Endothelial cell of umbilical vein (primary cell): Measurements from ENCODE around the gene SHISA9. TPM values are rescaled to one million over a fixed set of nuclear protein-coding genes. Genes with fewer than 3 reads are reported as not detected.

ENCODE experiments used
- BruUV-seq: library from RNA; stranded (reverse); fragments of 400-500 nt; replicated peaks from 2 replicates; lab custom pipeline; 2021; lab: Mats Ljungman, UMichigan
- CTCF ChIA-PET: fragments of 300-600, 350-600 bp; sonication (Branson Sonifier 250); formaldehyde crosslinking; loops from one replicate; lab custom pipeline; 2021; ENCODE audit warnings: antibody characterized with exemption, inconsistent platforms; lab: Charles Lee
- POLR2A ChIA-PET: fragments of 300-600, 350-600 bp; sonication (Branson Sonifier 250); formaldehyde crosslinking; loops from one replicate; lab custom pipeline; 2021; ENCODE audit warnings: antibody characterized with exemption, inconsistent platforms; lab: Charles Lee
- DNase-seq: peaks from one replicate; pipeline ENCODE4 v3.0.0-alpha.2; 2011; ENCODE audit warnings: low read depth, low spot score
- FAIRE-seq: peaks from 2 replicates; lab custom pipeline; 2011; peaks lifted over from hg19 to GRCh38; lab: Jason Lieb, UNC
- H2AFZ ChIP-seq: 2 replicates; pipeline ENCODE4 v1.6.0; 2012; ENCODE audit warnings: low read depth, low read length, control low read depth, inconsistent platforms
- H3K27ac ChIP-seq: 2 replicates; pipeline ENCODE4 v1.5.1; 2011; ENCODE audit warnings: low read depth, mild to moderate bottlenecking, control low read depth, low read length, moderate library complexity; ENCODE audit not compliant: insufficient read depth
- H3K27me3 ChIP-seq, 2 experiments: 2 replicates each; pipeline versions ENCODE4 v1.6.0 to v1.6.1; 2011; ENCODE audit warnings: low read length in 2 of 2, mixed read lengths in 1 of 2; ENCODE audit not compliant: control insufficient read depth in 2 of 2, insufficient read depth in 2 of 2
- H3K36me3 ChIP-seq, 2 experiments: 2 replicates in 1 of 2; 3 replicates in 1 of 2; pipeline ENCODE4 v1.5.1; 2011; ENCODE audit warnings: low read length in 2 of 2, mild to moderate bottlenecking in 1 of 2, moderate library complexity in 1 of 2; ENCODE audit not compliant: control insufficient read depth in 2 of 2, insufficient read depth in 2 of 2; ENCODE audit errors: extremely low read depth in 1 of 2
- H3K4me1 ChIP-seq: 3 replicates; pipeline ENCODE4 v1.5.1; 2011; ENCODE audit warnings: mild to moderate bottlenecking, low read length; ENCODE audit not compliant: control insufficient read depth, insufficient read depth; ENCODE audit errors: extremely low read depth
- H3K4me2 ChIP-seq: 2 replicates; pipeline ENCODE4 v1.6.1; 2011; ENCODE audit warnings: low read length, control low read depth, mixed read lengths; ENCODE audit not compliant: insufficient read depth
- H3K4me3 ChIP-seq, 3 experiments: fragments of 200-600 bp in 1 of 3; sonication (generic), shearing (Covaris generic) in 1 of 3; replicated peaks in 1 of 3; 2 replicates each; pipeline ENCODE4 v1.5.1; 2011 to 2016; ENCODE audit warnings: control low read depth in 3 of 3, low read length in 3 of 3, mild to moderate bottlenecking in 2 of 3, inconsistent platforms in 1 of 3, low read depth in 1 of 3, moderate library complexity in 1 of 3; ENCODE audit not compliant: insufficient read depth in 1 of 3
- H3K79me2 ChIP-seq: 2 replicates; pipeline ENCODE4 v1.6.0; 2012; ENCODE audit warnings: low read length, inconsistent platforms; ENCODE audit not compliant: control insufficient read depth, insufficient read depth
- H3K9ac ChIP-seq: replicated peaks from 2 replicates; pipeline ENCODE3; 2011; ENCODE audit warnings: low read length, control low read depth; ENCODE audit not compliant: insufficient read depth; ENCODE audit errors: extremely low read depth
- H3K9me1 ChIP-seq: replicated peaks from 3 replicates; pipeline ENCODE4 v1.6.0; 2011; ENCODE audit warnings: mild to moderate bottlenecking, low read length; ENCODE audit not compliant: control insufficient read depth, insufficient read depth; ENCODE audit errors: extremely low read depth
- H3K9me3 ChIP-seq: replicated peaks from 2 replicates; pipeline ENCODE4 v1.5.1; 2012; ENCODE audit warnings: low read length, inconsistent platforms; ENCODE audit not compliant: control insufficient read depth, insufficient read depth
- H4K20me1 ChIP-seq: replicated peaks from 2 replicates; pipeline ENCODE3; 2011; ENCODE audit warnings: mild to moderate bottlenecking, low read length; ENCODE audit not compliant: control insufficient read depth, insufficient read depth; ENCODE audit errors: extremely low read depth
- CTCF ChIP-seq, 2 donors: IDR thresholded peaks; 1 replicate in 1 of 2; 2 replicates in 1 of 2; pipeline ENCODE4 v1.5.1; 2011; ENCODE audit warnings: low read length in 2 of 2, mild to moderate bottlenecking in 2 of 2, moderate library complexity in 2 of 2, control low read depth in 1 of 2, inconsistent platforms in 1 of 2, low read depth in 1 of 2; ENCODE audit not compliant: insufficient read depth in 1 of 2; ENCODE audit errors: extremely low read depth in 1 of 2
- EZH2 ChIP-seq: IDR thresholded peaks from 2 replicates; pipeline ENCODE4 v1.6.1; 2012; ENCODE audit warnings: borderline replicate concordance, low read depth, mild to moderate bottlenecking, moderate library complexity, low read length, inconsistent platforms; ENCODE audit not compliant: severe bottlenecking
- FOS ChIP-seq: IDR thresholded peaks from 2 replicates; pipeline ENCODE4 v1.6.1; 2011; ENCODE audit warnings: mild to moderate bottlenecking, low read length, moderate library complexity, borderline replicate concordance; ENCODE audit not compliant: insufficient read depth
- GATA2 ChIP-seq: IDR thresholded peaks from 2 replicates; pipeline ENCODE4 v1.7.0; 2011; ENCODE audit warnings: low read depth, mild to moderate bottlenecking, moderate library complexity, mixed read lengths, low read length; ENCODE audit not compliant: insufficient read length, insufficient read depth
- JUN ChIP-seq: IDR thresholded peaks from 2 replicates; pipeline ENCODE4 v1.6.1; 2011; ENCODE audit warnings: borderline replicate concordance, low read depth; ENCODE audit not compliant: insufficient read length, insufficient read depth
- MAX ChIP-seq: IDR thresholded peaks from 2 replicates; pipeline ENCODE4 v1.6.1; 2011; ENCODE audit not compliant: insufficient read depth, insufficient read length
- MYC ChIP-seq: IDR thresholded peaks from one replicate; pipeline ENCODE4 v1.6.1; 2011; ENCODE audit warnings: mild to moderate bottlenecking, low read depth, low read length
- POLR2A ChIP-seq: IDR thresholded peaks from 2 replicates; pipeline ENCODE4 v1.6.1; 2012; ENCODE audit warnings: low read depth, mild to moderate bottlenecking, control low read depth, low read length
- POLR2AphosphoS5 ChIP-seq: IDR thresholded peaks from 2 replicates; pipeline ENCODE4 v1.6.1; 2012; ENCODE audit warnings: low read depth, mild to moderate bottlenecking, control low read depth, low read length, moderate library complexity; ENCODE audit not compliant: insufficient read depth
- dilution Hi-C: fragments of 300-500 bp; cut with MboI; formaldehyde crosslinking; loops from one replicate; pipeline ENCODE4 v1.15.0; 2019; ENCODE audit warnings: low sequenced_read_pairs; ENCODE audit not compliant: extremely low pct_ligation_motif_present
- intact Hi-C: fragments of 100-400 bp; cut with micrococcal nuclease; formaldehyde crosslinking; loops from one replicate; pipeline ENCODE4 v1.10.0; 2022
- polyA plus RNA-seq, 4 experiments: library from polyadenylated mRNA; depleted of rRNA in 3 of 4; stranded (reverse) in 3 of 4; unstranded in 1 of 4; fragments of >200 nt; gene quantifications; 2 replicates each; pipeline versions ENCODE4 v1.2.1 to v1.2.3, GENCODE V29; 2011 to 2012; ENCODE audit warnings: missing spikeins in 1 of 4
- total RNA-seq: library from RNA; stranded (reverse); gene quantifications from 2 replicates; pipeline ENCODE4 v1.2.3, GENCODE V29; 2021

The SHISA9 gene
- total and polyA plus RNA-seq, 2 donors (not counting 3 experiments of a cell fraction or from before 2014, with no cell fraction given) = not detected

- Histone ChIP-seq H3K4me2 (no peak overlapping the region), H2AFZ (no peak overlapping the region), H3K27me3 (peaks cover 42 to 46% of the 10 kb centered on the region in 2 experiments), H3K79me2 (no peaks in the 10 kb centered on the region), H3K9ac (no peak overlapping the region), H3K9me1 (no peaks in the 10 kb centered on the region), H3K4me1 (no peaks in the 10 kb centered on the region), H3K27ac (no peak overlapping the region), H3K36me3 (no peaks in the 10 kb centered on the region), H3K9me3 (no peaks in the 10 kb centered on the region), H3K4me3 (no peak overlapping the region), H4K20me1 (no peaks in the 10 kb centered on the region)
- no peak for DNase-seq
- no TSS peak for BruUV-seq
- intact Hi-C loops = no loop called here
- POLR2A ChIA-PET = no interaction called here
- CTCF ChIA-PET = interaction anchor here (1.3 kb wide), 1 partner anchor 10 kb away, joined by 6 read pairs; no protein-coding TSS in a partner anchor
- dilution Hi-C loops = no loop called here
- no peak for FAIRE-seq
- no peak for TF ChIP-seq MYC
- no peak for TF ChIP-seq POLR2AphosphoS5
- TF ChIP-seq POLR2A = no peak
- no peak for TF ChIP-seq CTCF (IDR thresholded peaks at IDR 0.05; ENCODE audit: extremely low read depth in 1 of 2, insufficient read depth in 1 of 2, low read depth in 1 of 2, low read length in 2 of 2)
- TF ChIP-seq GATA2 = no peak
- TF ChIP-seq MAX = no peak
- no peak for TF ChIP-seq JUN
- no peak for TF ChIP-seq FOS
- no peak for TF ChIP-seq EZH2
Measured at GRCh38 chr16:12904329-12904671, 2.9 kb downstream of the SHISA9 start.
